Stimulated activated CD8-positive, alpha-beta memory T cell treated with anti-CD3 and anti-CD28 coated beads, Interleukin-4, amount 100 ng/mL, for 48 hours (primary cell): ENCODE results near the gene CYP3A4.
"Not testable (repeated sequence)": the region's sequence is repeated elsewhere in the genome, so short reads cannot be mapped to it uniquely, and the experiment has no call there.

Source experiments
- DNase-seq: peaks from one replicate; pipeline ENCODE4 v3.0.0-alpha.2; 2020

CYP3A4 gene

GRCh38 chr7:99751322-99752052 lies 32.5 kb downstream of the CYP3A4 start:
- not testable (repeated sequence) for DNase-seq

- no peak for DNase-seq
These were observed 35.0 kb downstream of the CYP3A4 start for GRCh38 chr7:99748846-99749579.

GRCh38 chr7:99746915-99747314 lies 37.1 kb downstream of the CYP3A4 start:
- DNase-seq: not testable (repeated sequence)

GRCh38 chr7:99745395-99745794 lies 38.6 kb downstream of the CYP3A4 start:
- DNase-seq: not testable (repeated sequence)

- DNase-seq: no peak
These were observed 41.1 kb downstream of the CYP3A4 start for GRCh38 chr7:99742737-99743394.

GRCh38 chr7:99741441-99741795 lies 42.6 kb downstream of the CYP3A4 start:
- DNase-seq: no peak

- no peak for DNase-seq
These were observed 43.2 kb downstream of the CYP3A4 start for GRCh38 chr7:99740573-99741440.

GRCh38 chr7:99739699-99740572 lies 44.0 kb downstream of the CYP3A4 start:
- DNase-seq: no peak

- no peak for DNase-seq
These were observed 46.3 kb downstream of the CYP3A4 start for GRCh38 chr7:99737726-99738125.

GRCh38 chr7:99736667-99737066 lies 47.3 kb downstream of the CYP3A4 start:
- DNase-seq: not testable (repeated sequence)

- DNase-seq: no peak
These were observed 49.0 kb downstream of the CYP3A4 start, which contains the start of gene CYP3A7 for GRCh38 chr7:99734987-99735386. Gene CYP3A7, minus strand, starts transcription at chr7:99735196. Its CDS starts 103 bp downstream, at chr7:99735093.

- DNase-seq: peak; percentile 38
These were observed 50.5 kb downstream of the CYP3A4 start for GRCh38 chr7:99733448-99733847.

GRCh38 chr7:99733003-99733402 lies 51.0 kb downstream of the CYP3A4 start:
- no peak for DNase-seq

GRCh38 chr7:99731638-99732374 lies 52.2 kb downstream of the CYP3A4 start:
- DNase-seq: no peak

GRCh38 chr7:99730992-99731391 lies 53.0 kb downstream of the CYP3A4 start:
- DNase-seq: no peak

GRCh38 chr7:99730238-99730810 lies 53.7 kb downstream of the CYP3A4 start:
- no peak for DNase-seq

GRCh38 chr7:99729486-99730237 lies 54.3 kb downstream of the CYP3A4 start:
- no peak for DNase-seq

GRCh38 chr7:99728615-99729014 lies 55.4 kb downstream of the CYP3A4 start:
- no peak for DNase-seq

GRCh38 chr7:99723201-99723600 lies 60.8 kb downstream of the CYP3A4 start:
- not testable (repeated sequence) for DNase-seq
